ENCODE data around the gene HSD11B2.

Gene HSD11B2

DNA sequence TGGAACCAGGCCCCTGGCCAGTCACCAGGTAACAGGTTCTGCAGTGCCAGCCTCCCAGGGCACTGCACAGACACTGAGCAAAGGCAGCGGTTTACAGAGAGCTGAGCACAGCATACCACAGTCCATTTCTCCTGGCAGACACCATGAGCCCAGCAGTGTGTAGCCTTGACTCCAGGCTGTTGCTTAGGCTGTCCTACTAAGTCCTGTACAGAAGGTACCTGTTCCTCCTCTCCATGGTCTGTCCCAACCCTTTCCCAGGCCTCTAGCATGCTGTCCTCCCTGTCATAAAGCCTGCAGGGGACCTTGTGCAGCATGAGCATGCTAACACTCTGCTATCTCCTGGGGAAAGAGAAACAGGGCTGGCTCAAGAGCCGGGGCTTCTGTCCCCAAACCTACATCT is 30.0 kb downstream of the HSD11B2 start:
- peak overlapping the region; percentile 95 to 98 (median 95) for H3K27ac Mint-ChIP-seq
- no peaks in the 10 kb centered on the region for H3K9me3 Mint-ChIP-seq
- no peak for TF ChIP-seq CTCF (IDR thresholded peaks at IDR 0.05; ENCODE audit: unreplicated experiment in 3 of 3)
- H3K4me1 Mint-ChIP-seq, result peaks cover 49% of the 10 kb centered on the region
- H3K4me3 Mint-ChIP-seq, result no peak overlapping the region
- H3K36me3 Mint-ChIP-seq (ENCODE audit: low read depth), result no peaks in the 10 kb centered on the region
- peaks cover 4% of the 10 kb centered on the region for H3K27me3 Mint-ChIP-seq (ENCODE audit: low read depth)

- Mint-ChIP-seq H3K4me3 (no peak overlapping the region), H3K36me3 (ENCODE audit: low read depth) (no peaks in the 10 kb centered on the region), H3K4me1 (peaks cover 41% of the 10 kb centered on the region), H3K9me3 (no peaks in the 10 kb centered on the region), H3K27me3 (ENCODE audit: low read depth) (peaks cover 4% of the 10 kb centered on the region), H3K27ac (peak overlapping the region; percentile 95 to 98 (median 95))
- TF ChIP-seq CTCF (IDR thresholded peaks at IDR 0.05; ENCODE audit: unreplicated experiment in 3 of 3), result no peak
Observed at GRCh38 chr16:67461600-67462278, 30.8 kb downstream of the HSD11B2 start.

- peaks cover 4% of the 10 kb centered on the region for H3K27me3 Mint-ChIP-seq (ENCODE audit: low read depth)
- H3K36me3 Mint-ChIP-seq (ENCODE audit: low read depth), result no peaks in the 10 kb centered on the region
- H3K27ac Mint-ChIP-seq, result no peak overlapping the region
- no peak for TF ChIP-seq CTCF (IDR thresholded peaks at IDR 0.05; ENCODE audit: unreplicated experiment in 3 of 3)
- H3K9me3 Mint-ChIP-seq, result no peaks in the 10 kb centered on the region
- H3K4me1 Mint-ChIP-seq, result peaks cover 36% of the 10 kb centered on the region
- H3K4me3 Mint-ChIP-seq, result no peak overlapping the region
Observed at GRCh38 chr16:67462279-67462655, 31.3 kb downstream of the HSD11B2 start.

GRCh38 chr16:67463059-67463458 is 32.1 kb downstream of the HSD11B2 start:
- TF ChIP-seq CTCF (IDR thresholded peaks at IDR 0.05; ENCODE audit: unreplicated experiment in 3 of 3), result no peak
- H3K27me3 Mint-ChIP-seq (ENCODE audit: low read depth), result peaks cover 4% of the 10 kb centered on the region
- H3K27ac Mint-ChIP-seq, result peak overlapping the region in 2 of 3 experiments; percentile 17 to 68
- no peak overlapping the region for H3K4me3 Mint-ChIP-seq
- no peaks in the 10 kb centered on the region for H3K36me3 Mint-ChIP-seq (ENCODE audit: low read depth)
- H3K9me3 Mint-ChIP-seq, result no peaks in the 10 kb centered on the region
- H3K4me1 Mint-ChIP-seq, result peaks cover 30% of the 10 kb centered on the region

- Mint-ChIP-seq H3K27me3 (ENCODE audit: low read depth) (peaks cover 7% of the 10 kb centered on the region), H3K9me3 (no peaks in the 10 kb centered on the region), H3K4me3 (no peak overlapping the region), H3K4me1 (peaks cover 26% of the 10 kb centered on the region), H3K27ac (no peak overlapping the region), H3K36me3 (ENCODE audit: low read depth) (no peaks in the 10 kb centered on the region)
- TF ChIP-seq CTCF (IDR thresholded peaks at IDR 0.05; ENCODE audit: unreplicated experiment in 3 of 3), result no peak
Observed at GRCh38 chr16:67463691-67464090, 32.8 kb downstream of the HSD11B2 start.

GRCh38 chr16:67464565-67464964 is 33.6 kb downstream of the HSD11B2 start:
- no peaks in the 10 kb centered on the region for H3K9me3 Mint-ChIP-seq
- no peak overlapping the region for H3K27ac Mint-ChIP-seq
- H3K4me3 Mint-ChIP-seq, result no peak overlapping the region
- no peak for TF ChIP-seq CTCF (IDR thresholded peaks at IDR 0.05; ENCODE audit: unreplicated experiment in 3 of 3)
- H3K36me3 Mint-ChIP-seq (ENCODE audit: low read depth), result no peaks in the 10 kb centered on the region
- peaks cover 7% of the 10 kb centered on the region for H3K27me3 Mint-ChIP-seq (ENCODE audit: low read depth)
- peaks cover 22% of the 10 kb centered on the region for H3K4me1 Mint-ChIP-seq

Measured in nephron (organoid).